ENCODE results near the gene SH2D4B.

SH2D4B gene

DNA sequence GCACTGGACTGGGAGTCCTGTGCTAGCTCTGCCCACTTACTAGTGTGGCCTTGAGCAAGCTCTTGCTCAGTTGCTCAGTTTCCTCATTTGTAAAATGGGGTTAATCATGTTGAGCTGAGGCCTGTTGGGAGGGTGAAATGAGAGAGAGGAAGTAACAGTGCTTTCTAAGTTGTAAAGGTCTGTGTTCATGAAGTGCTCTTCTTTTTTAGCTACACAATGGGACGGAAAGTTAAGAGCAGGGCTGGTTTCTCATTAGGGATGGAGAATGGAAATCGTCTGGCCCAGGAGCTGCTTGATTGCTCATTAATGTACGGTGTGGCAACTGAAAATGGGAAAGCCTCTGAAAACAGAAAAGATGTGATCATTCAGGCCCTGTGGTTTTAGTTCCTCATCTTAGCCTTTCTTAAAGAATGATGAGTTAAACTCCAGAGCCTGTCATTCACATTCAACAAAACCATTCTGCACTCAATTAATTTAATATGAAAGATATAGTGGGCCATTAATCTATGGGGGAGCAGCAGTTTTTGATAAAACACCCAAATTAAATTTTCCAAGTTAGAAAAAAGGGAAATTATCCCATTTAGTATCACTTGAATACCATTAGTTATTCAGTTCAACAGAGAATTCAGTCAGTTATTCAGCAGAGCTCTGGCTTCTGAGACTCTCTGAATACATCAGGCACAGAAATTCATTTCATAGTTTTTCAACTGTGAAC lies 60.5 kb downstream of the SH2D4B start:
- DNase-seq, result no peak

DNA sequence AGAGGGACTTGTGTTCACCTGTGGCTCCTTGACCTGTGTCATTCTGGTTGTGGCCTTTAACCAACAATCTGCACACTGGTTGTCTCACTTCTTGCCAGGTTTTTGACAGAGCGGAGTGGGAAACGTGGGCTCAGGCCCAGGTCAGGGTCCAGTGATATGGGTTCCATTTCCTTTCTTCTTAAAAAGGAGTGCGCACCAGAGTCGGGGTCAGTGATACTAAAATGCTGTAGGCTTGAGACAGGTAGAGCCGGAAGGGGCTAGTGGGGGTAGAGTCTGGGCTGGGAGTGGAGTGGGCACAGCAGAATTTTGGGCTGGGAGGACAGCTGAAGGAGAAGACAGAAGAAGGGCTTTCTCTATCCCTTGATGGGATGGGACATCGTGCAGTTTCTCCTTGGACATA lies 61.2 kb downstream of the SH2D4B start:
- no peak for DNase-seq

DNA sequence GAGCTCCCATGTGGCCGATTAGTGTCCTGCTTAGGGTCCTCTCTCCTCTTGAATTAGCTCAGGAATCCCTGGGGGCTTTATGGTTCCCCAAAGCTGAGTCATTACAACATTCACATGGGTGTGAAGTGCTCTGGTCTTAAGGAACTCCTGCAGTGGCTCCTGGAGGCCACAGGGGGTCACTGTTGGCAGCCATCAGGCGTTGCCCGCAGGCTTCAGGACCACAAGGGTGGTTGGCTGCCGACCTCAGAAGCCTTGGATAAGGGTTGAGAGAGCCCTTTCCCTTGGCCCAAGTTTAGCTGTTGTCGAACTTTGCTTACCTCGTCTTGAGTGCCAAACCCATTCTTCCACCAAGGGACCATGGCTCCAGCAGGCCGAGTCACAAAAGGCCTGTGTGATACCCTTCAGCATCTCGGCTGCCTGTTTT lies 61.7 kb downstream of the SH2D4B start:
- no peak for DNase-seq

DNA sequence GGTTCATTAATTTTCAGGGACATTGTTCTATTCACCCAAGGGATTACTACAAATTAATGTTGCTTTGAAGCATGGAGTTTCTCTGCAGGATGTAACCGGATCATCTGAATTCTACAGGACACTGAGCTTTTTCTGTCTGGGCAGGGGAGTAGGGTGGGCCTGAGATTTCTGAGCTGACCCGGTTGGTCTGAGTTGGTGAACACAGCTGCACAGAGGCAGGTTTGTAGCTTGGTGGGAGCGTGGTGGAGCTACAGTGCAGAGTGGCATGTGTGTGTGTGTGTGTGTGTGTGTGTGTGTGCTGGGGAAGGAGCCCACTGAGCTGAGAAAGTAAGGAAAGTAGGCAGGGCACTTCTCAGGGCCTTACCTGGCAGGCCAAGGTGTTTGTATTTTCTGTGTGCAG lies 62.6 kb downstream of the SH2D4B start:
- DNase-seq, result no peak

DNA sequence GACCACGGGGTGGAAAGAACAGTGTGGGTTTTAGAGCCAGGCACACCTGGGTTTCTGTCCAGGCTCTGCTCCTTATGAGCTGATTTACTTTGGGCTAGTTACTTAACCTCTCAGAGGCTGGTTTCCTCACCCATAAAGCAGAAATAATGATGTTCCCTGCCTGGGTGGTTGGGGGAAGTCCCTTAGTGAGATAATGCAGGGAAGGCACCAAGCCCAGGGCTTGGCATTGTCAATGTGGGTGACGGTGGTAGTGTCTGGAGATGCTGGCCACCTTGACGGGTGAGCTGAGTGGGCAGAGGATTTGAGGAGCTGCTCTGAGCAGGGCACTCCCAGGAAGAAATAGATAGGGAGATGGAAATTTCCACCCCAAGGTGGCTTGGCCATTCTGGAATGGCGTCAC lies 65.2 kb downstream of the SH2D4B start:
- DNase-seq, result no peak

DNA sequence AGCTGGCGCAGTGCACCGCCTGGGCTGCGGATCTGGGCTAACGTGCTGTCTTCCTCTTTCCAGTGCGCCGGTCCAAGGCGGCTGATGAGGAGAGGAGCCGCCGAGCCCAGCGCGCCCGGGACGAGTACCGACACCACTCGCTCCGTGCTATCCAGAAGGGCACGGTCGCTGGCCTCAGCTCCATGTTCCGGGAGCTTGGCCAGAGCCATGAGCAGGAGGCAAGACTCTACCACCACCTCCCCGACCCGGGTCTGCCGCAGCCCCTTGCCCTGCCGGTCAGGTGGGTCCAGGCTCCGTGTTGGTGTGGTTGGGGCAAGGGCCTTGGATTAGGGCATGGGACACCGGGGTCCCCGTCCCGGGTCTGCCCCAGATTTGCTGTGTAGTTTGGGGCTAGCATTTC lies 65.8 kb downstream of the SH2D4B start:
- no peak for DNase-seq

DNA sequence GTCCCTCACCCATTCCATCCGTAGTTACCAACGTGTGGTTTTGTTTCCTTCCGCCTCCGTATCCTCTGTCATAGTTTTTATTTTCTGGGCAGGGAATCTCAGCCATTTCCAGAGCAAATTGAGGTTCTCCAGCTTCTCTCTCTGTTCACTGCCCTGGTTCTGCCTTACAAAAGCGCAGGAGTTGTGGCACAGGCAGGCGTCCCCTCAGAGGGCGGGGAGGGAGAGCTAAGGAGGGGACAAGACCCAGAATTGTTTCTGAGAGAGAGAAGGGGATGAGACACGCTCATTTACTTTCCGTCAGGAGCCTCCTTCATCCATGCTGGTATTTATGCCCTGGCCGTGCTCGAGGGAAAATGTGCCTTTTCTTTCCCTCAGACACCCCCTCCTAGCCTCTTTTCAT lies 71.0 kb downstream of the SH2D4B start:
- no peak for DNase-seq

DNA sequence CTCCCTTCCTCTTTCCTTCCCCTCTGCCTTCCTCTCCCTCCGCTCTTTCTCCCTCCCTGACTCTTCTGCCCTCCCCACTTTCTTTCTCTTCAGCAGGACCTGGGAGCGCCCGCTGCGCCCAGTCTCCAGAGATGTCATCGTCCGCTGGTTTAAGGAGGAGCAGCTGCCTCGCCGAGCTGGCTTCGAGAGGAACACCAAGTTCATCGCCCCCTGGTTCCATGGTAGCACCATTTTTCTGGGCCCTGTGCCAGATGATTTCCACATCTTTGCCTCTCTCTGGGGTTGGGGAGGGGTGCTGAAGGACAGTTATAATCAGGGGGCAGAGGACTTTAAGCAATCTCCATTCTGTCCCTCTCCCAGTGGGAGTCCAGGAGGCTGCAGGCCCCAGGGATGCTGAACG lies 71.6 kb downstream of the SH2D4B start:
- no peak for DNase-seq

DNA sequence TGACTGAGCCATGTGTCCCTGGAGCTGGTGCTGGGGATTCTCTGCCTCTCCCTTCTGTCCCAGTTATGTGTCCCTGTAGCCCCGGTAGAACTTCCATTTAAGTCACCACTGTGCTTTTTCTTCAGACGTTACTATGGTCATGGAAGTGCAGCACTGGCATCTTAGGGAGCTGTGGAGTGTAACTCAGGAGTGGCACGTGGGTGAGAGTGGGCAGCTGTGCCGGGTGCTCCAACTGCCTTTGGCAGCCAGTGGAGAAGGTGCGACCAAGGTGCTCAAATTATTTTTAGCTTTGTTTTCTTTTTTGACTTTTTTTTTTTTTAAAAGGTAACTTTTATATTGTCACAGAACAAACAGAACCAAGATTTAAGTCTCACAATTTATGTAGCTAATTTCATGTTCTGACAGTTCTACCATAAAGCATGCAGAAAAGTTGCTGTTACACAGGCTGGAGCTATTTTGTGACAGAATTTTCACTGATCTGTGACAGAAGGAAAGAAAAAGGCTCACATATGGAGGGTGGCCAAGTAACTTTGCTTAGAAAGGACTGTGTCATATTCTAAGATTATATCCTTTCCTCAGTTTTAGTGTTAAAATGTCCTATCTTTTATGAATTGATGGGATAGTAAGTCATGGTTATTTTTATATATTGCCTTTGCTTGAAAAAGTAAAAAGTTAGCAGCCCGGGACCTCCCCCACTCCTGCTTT lies 73.9 kb downstream of the SH2D4B start:
- no peak for DNase-seq

DNA sequence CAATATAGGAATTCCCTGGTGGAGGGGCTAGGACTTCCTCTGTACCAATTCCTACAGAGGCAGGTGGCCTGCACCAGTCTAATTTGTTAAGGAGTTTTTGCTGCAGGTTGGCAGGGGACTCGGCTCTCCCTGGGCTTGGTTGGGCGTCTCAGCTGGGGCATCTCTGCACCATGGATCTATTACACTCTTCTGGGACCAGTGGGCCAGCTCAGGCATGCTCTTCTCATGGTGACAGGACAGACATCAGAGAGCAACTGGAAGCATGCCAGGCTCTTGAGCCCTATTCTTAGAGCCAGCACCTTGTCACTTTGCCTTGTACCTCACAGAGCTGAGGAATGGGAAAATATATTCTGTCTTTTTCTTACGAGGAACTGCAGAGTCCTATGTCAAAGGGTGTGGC lies 74.6 kb downstream of the SH2D4B start:
- no peak for DNase-seq

DNA sequence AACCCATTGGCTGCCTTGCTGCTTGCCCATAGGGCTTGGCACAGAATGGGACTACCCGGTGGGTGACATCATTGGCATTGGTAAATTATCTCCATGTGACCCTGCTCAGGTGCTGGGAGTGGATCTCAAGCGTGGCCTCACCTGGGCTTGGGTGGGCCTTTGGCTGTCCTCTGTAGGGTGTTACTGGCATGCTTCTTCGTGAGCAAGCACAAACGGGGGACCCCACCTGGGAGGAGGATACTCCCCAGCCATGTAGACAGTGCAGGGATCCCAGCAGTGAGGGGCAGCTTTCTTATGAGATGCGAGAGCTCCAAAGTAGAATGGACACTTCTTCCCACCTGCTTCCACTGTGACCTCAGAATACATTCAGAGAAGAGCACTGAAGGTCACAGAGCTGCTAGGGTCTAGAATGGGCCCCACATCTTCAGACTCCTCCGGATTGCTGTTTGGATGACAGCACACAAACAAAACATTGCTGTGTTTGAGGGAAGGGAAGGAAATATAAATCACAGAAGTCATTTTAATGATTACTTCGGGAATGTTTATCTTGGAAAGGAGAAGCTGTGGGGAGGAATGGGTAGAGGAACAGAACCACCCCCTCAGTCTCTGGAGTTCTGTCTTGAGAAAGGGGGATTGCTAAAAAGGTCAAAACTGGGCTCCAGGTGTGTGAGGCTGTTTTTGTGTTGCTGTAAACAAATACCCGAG lies 75.9 kb downstream of the SH2D4B start:
- no peak for DNase-seq

DNA sequence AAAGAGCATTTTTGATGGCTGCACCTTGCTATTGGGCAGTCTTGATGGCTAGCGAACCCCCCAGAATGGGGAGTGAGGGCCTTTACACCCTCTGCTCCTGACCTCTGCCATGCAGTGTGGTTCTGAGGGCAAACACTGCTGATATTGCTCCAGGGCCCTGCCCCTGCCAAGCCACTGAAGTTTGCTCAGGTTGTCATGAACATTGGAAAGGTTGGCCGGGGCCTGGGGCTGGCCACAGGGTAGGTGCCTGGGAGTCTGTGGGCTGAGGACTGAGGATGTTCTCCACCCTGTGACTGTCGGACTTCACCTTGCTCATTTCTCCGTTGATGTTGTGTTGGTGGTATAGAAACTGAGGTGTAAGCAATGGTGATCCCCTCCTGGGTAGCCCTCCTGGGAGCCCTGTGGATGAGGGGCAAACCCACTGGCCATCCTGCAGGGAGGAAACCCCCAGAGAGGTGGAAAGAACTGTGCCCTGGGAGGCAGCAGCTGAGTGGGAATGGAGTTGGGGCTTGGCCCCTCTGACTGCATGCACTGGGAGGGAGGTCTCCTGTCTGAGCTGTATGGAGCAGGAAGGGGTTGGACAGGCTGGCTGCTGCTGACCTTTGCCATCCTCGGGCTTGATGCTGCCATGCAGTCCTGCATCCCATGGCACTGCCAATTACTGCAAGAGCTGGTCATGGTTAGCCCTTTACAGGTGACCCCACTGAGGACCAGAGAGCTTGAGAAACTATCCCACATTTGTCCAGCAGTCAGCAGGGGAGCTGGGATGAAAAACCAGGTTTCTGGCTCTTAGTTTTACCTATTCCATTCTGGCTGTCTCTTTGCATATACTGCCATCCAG lies 77.1 kb downstream of the SH2D4B start:
- DNase-seq, result no peak

DNA sequence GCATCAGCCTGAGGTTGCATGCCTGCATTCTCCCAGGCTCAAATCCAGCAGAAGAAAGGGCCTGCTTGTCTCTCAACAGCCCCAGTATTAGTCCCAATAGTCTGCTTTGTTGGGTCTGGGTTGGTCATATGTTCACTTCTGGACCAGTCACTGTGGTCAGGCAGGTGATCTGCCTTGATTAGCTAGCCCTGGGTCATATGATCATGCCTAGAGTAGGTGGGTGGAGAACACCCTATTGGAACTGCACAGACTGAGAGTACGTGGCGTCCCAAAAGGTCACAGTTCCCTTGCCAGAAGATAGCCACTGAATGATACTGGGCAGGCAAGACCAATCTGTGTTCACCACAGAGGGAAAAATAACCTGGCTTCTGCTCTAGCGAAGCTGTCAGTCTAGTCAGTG lies 80.1 kb downstream of the SH2D4B start:
- no peak for DNase-seq

DNA sequence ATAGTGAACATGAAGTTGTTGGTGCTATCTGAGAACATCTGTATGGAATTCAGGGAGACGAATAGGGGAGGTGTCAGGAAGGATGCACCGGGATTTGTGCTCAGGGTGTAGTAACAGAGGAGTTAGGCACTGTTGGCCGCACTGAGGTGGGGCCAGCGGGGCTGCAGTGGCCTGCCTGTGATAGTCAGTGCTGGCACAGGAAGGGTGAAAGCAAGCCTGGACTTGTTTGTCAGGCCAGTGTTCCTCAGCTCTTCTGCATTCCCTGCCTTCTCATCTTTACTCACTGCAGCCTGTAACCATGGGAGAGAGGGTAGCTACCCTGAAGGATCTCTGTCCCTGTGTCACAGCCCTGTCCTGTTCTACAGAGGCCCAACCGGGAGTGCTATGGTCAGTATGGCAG lies 81.3 kb downstream of the SH2D4B start:
- no peak for DNase-seq

DNA sequence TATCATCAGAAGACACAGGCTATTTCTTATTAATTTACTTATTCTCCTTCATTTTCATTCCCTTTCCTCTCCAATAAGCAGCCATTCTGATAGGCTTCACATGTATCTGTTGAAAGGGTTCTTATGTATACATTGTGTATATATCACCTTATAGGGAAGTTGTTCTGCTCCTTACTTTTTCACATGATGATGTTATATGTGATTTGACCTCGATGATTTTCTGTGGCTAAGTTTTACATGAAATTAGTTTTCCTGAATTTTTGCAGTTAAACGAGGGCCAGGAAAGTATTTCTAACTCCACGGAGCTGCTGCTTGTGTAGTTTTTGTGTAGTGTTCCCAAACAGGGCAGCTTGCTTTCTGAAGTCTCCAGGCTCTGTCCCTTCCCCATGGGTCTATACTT lies 84.5 kb downstream of the SH2D4B start:
- no peak for DNase-seq

DNA sequence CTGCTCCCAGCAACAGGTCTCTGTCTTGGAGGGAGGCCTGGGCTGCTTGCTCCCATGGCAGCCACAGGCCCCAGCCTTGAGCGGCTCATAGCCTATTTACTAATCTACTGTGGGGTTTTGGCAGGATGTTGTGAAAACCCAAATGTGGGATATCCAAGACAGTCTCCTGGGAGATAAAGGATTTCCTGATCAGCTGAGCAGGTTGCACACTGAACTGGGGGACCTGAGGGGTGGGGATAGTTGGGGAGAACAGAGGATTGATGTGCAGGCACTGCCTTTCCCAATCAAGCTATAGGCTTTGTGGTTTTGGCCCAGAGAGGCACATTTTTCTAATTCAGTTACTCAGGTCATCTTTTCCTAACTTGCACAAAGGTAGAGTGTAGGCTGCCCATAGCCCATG lies 92.6 kb downstream of the SH2D4B start:
- DNase-seq, result no peak

DNA sequence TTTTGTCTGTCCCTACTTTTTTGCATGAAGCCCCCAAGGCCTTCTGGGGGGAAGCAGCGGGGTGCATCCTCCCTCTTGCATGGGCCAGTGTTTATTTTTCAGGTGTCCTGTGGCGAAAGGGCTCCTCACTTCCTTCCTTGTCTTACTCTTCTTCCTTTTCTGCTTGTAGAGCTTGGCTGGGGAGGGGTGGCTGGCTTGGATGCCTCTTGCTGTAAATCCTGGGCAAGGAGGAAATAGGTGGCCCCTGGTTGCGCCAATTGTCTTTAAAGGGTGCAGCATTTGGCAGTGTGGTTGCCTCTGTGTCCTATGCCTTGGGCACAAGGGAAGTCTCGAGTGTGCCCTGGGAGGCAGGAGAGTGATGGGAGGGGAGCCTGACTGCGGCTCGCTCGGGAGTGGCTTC lies 95.0 kb downstream of the SH2D4B start:
- no peak for DNase-seq

DNA sequence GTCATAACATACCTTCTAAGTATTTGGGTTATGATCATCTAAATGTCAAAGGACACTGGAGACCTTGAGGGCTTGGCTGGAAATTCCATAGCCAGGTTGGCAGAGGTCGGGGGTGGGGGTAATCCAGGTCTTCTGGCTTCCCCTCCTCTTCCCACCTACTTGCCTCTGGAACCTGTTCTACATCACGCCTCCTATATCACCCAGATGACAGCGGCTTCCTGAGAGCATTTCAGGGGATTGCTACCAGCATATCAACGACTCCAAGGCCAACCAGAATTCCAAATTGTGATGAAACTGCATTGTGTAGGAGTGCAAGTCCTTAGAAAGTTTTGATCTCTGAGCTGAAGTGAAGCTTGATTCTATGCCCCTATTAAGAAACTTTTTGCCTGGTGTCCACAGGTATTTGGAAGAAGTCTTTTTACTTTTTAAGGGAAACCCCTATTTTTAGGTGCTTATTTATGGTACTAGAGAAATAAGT lies 95.7 kb downstream of the SH2D4B start:
- no peak for DNase-seq

DNA sequence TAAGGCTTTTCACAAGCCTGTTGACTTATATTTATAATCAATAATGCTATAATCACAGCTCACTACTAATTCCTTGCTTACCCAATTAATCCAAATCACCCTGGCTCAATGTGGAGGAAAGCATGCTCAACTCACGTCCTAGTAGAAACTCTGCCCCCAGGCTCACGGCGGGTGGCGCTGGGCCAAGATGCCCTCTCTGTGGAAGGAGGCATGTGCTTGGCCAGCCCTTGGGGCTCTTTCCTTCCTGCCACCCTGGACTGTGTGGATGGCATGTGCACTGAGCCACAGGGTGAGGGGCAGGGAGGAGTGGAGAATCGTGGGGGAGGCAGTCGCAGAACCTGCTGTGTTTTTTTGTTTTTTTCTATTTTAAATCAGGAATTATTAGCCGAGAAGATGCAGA lies 96.2 kb downstream of the SH2D4B start:
- no peak for DNase-seq

DNA sequence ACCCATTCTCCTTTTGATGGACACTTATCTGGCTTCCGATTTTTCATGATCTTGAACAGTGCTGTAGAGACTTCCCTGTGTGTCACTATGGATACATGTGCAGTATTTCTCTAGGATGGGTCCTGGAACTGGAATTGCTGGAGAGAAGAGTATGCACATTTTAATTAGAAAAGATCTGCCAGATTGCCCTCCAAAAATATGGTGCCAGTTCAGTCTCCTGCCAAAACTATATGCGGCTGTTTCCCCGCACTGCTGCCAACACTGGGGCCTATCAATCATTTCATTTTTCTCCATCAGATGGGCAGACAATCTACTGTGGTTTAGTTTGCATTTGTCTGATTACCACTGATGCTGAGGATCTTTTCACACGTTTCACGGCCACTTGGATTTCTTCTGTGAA lies 105.0 kb downstream of the SH2D4B start:
- DNase-seq, result no peak

DNA sequence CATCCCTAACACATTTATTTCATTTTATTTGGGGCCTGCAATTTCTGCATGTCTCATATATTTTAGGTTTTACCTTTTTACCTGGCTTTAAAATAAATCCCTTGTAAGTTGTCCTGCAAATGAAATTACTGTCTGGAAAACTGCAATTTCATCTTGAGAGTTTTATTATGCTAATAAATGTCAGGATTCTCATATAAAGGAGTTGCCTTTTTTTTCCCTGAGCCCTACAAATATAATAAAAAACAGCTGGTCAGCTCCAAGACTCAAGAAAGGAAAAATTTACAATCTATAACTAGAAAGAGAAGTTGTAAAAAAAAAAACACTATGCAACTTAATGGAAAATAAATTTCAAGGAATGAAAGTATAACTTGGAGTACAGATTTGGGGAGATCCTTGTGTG lies 108.7 kb downstream of the SH2D4B start:
- DNase-seq, result no peak

DNA sequence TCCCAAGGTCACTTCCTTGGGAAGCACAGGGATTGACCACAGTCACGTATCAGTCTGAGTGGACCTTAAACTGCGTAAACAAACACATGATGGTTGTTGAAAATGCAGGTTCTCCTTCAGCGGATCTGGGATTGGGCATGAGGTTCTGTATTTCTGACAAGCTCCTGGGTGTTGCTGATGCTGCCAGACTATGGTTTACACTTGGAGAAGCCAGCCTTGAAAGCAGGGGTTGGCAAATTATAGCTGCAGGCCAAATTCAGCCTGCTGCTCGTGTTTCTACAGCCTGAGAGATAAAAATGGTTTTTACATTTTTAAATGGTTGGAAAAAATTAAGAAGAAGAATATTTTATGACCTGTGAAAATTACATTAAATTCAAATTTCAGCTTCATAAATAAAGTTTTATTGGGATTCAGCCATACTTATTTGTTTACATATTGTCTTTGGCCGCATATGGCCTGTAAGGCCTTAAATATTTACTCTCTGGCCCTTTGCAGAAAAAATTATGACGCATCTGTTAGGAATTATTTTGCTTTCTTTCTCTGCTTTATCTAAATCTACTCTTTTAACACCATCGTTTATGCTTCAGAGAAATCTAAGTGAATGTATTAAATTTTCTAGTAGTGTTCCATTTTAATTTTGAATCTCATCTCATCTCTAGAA lies 109.6 kb downstream of the SH2D4B start:
- DNase-seq, result no peak

DNA sequence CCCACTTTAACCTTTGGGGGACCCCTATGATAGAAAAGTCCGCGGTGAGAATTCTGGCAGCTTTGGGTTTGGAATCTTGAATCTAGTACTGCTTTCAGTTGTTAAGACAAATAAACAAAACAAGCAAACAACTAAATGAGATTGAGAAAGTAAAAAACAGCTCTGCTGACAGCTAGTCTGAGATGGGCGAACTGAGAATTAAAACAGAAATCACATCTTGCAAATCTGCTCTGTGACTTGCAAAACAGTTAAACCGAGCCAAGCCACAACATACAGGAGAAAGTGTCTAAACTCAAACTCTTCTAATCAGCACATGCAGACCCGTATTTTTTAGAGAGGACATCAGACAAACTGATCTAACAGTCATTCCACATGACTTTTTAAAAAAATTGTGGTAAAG lies 110.4 kb downstream of the SH2D4B start:
- DNase-seq, result no peak

Measured in right forelimb (tissue), 1 donor.